ENCODE measurements around the gene HTT.

DNA sequence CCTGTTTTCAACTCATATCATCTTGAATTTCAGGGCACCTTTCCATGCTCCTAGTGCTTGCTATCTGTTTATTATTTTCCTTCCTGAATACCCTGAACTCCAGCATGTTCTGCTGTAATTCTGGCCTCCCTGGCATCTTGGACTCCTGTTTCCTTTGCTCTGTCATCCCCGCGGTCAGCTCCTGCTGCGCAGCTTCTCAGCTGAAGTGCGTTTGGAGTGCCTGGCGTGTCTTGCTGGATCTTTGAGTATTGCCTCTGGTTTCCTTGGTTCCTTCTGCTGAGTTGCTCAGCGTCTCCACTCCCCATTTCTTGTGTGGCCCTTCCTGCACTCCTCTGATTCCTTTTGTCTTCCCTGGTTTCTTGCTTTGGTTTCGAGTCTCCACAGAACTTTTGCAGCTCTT is 84.4 kb downstream of the HTT start:
- TF ChIP-seq, protein P1, sequence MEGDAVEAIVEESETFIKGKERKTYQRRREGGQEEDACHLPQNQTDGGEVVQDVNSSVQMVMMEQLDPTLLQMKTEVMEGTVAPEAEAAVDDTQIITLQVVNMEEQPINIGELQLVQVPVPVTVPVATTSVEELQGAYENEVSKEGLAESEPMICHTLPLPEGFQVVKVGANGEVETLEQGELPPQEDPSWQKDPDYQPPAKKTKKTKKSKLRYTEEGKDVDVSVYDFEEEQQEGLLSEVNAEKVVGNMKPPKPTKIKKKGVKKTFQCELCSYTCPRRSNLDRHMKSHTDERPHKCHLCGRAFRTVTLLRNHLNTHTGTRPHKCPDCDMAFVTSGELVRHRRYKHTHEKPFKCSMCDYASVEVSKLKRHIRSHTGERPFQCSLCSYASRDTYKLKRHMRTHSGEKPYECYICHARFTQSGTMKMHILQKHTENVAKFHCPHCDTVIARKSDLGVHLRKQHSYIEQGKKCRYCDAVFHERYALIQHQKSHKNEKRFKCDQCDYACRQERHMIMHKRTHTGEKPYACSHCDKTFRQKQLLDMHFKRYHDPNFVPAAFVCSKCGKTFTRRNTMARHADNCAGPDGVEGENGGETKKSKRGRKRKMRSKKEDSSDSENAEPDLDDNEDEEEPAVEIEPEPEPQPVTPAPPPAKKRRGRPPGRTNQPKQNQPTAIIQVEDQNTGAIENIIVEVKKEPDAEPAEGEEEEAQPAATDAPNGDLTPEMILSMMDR (IDR thresholded peaks at IDR 0.05): no peak
- TF ChIP-seq POLR2A (IDR thresholded peaks at IDR 0.05): no peak
